IMR-90 (cell line): ENCODE results near the gene SYNE2. TPM values are rescaled to one million over a fixed set of nuclear protein-coding genes. Genes with fewer than 3 reads are reported as not detected.

Experiments used
- ATAC-seq: fragments of 200-7000 bp; cut with Tn5 transposase; 2 replicates; pipeline ENCODE4 v1.9.1; 2020; ENCODE audit warnings: low read depth, mild to moderate bottlenecking, moderate library complexity
- BruUV-seq: library from RNA; stranded (reverse); fragments of 400-500 nt; replicated peaks from 2 replicates; lab custom pipeline; 2021; lab: Mats Ljungman, UMichigan
- CTCF ChIA-PET: fragments of 300-600 bp; formaldehyde crosslinking; extraction: SDS; loops from one replicate; lab custom pipeline; 2021; ENCODE audit warnings: antibody characterized with exemption; lab: Yijun Ruan, JAX
- POLR2A ChIA-PET: fragments of 300-600 bp; sonication (Branson Sonifier 250); formaldehyde crosslinking; loops from one replicate; lab custom pipeline; 2022; ENCODE audit warnings: antibody characterized with exemption; ENCODE audit not compliant: unreplicated experiment; lab: Charles Lee
- DNase-seq: peaks from one replicate; pipeline ENCODE4 v3.0.0; 2013
- H2AFZ ChIP-seq: replicated peaks from 2 replicates; pipeline ENCODE3; 2013; ENCODE audit warnings: low read length, mild to moderate bottlenecking; ENCODE audit not compliant: poor library complexity
- H2AK5ac ChIP-seq: 2 replicates; pipeline ENCODE4 v1.6.1; 2013; ENCODE audit warnings: low read depth, low read length, inconsistent platforms
- H2AK9ac ChIP-seq: replicated peaks from 2 replicates; pipeline ENCODE3; 2013; ENCODE audit warnings: mild to moderate bottlenecking, low read depth, low read length, moderate library complexity; ENCODE audit not compliant: poor library complexity
- H2BK120ac ChIP-seq: 2 replicates; pipeline ENCODE4 v1.6.1; 2013; ENCODE audit warnings: low read depth, low read length, inconsistent platforms
- H2BK15ac ChIP-seq: 3 replicates; pipeline ENCODE4 v1.6.1; 2013; ENCODE audit warnings: low read depth, low read length, inconsistent platforms
- H2BK20ac ChIP-seq: 2 replicates; pipeline ENCODE4 v1.6.1; 2013; ENCODE audit warnings: low read depth, mild to moderate bottlenecking, inconsistent platforms, low read length, moderate library complexity
- H2BK5ac ChIP-seq: 2 replicates; pipeline ENCODE4 v1.6.1; 2013; ENCODE audit warnings: mild to moderate bottlenecking, low read depth, low read length, inconsistent platforms; ENCODE audit not compliant: poor library complexity, severe bottlenecking
- H3K14ac ChIP-seq: replicated peaks from 2 replicates; pipeline ENCODE4 v1.6.1; 2013; ENCODE audit warnings: low read depth, low read length, inconsistent platforms
- H3K18ac ChIP-seq: 2 replicates; pipeline ENCODE4 v1.6.1; 2013; ENCODE audit warnings: low read depth, low read length, control low read depth
- H3K23ac ChIP-seq: 2 replicates; pipeline ENCODE4 v1.6.1; 2013; ENCODE audit warnings: low read depth, low read length, inconsistent platforms
- H3K27ac ChIP-seq: 2 replicates; pipeline ENCODE4 v1.5.1; 2013; ENCODE audit warnings: mild to moderate bottlenecking, control low read depth, low read length; ENCODE audit not compliant: insufficient read depth
- H3K27me3 ChIP-seq: 2 replicates; pipeline ENCODE4 v1.6.1; 2013; ENCODE audit warnings: low read length; ENCODE audit not compliant: control insufficient read depth, insufficient read depth
- H3K36me3 ChIP-seq: 2 replicates; pipeline ENCODE4 v1.6.1; 2013; ENCODE audit warnings: low read length, mixed read lengths; ENCODE audit not compliant: control insufficient read depth, insufficient read depth
- H3K4ac ChIP-seq: 2 replicates; pipeline ENCODE4 v1.6.1; 2013; ENCODE audit warnings: low read depth, low read length, inconsistent platforms
- H3K4me1 ChIP-seq: 2 replicates; pipeline ENCODE4 v1.6.1; 2013; ENCODE audit warnings: low read length, mixed read lengths; ENCODE audit not compliant: control insufficient read depth, insufficient read depth
- H3K4me2 ChIP-seq: 2 replicates; pipeline ENCODE4 v1.6.1; 2013; ENCODE audit warnings: low read depth, mild to moderate bottlenecking, control low read depth, low read length, moderate library complexity
- H3K4me3 ChIP-seq: 2 replicates; pipeline ENCODE4 v1.5.1; 2013; ENCODE audit warnings: low read depth, mild to moderate bottlenecking, control low read depth, low read length, moderate library complexity; ENCODE audit not compliant: insufficient read depth
- H3K56ac ChIP-seq: 2 replicates; pipeline ENCODE4 v1.6.1; 2013; ENCODE audit warnings: low read length, inconsistent platforms; ENCODE audit not compliant: insufficient read depth; ENCODE audit errors: extremely low read depth
- H3K79me1 ChIP-seq, 2 experiments: 2 replicates each; pipeline ENCODE4 v1.6.1; 2013; ENCODE audit warnings: low read length in 2 of 2, inconsistent platforms in 1 of 2, low read depth in 1 of 2
- H3K9ac ChIP-seq: 2 replicates; pipeline ENCODE4 v1.6.1; 2013; ENCODE audit warnings: low read depth, low read length, control low read depth
- H3K9me1 ChIP-seq: 2 replicates; pipeline ENCODE4 v1.6.1; 2013; ENCODE audit warnings: low read length, inconsistent platforms; ENCODE audit not compliant: insufficient read depth
- H3K9me3 ChIP-seq: 2 replicates; pipeline ENCODE4 v1.6.1; 2013; ENCODE audit warnings: low read length; ENCODE audit not compliant: control insufficient read depth, insufficient read depth
- H4K20me1 ChIP-seq: 2 replicates; pipeline ENCODE4 v1.6.1; 2013; ENCODE audit warnings: low read length, inconsistent platforms; ENCODE audit not compliant: insufficient read depth
- H4K5ac ChIP-seq: 2 replicates; pipeline ENCODE4 v1.6.1; 2013; ENCODE audit warnings: mild to moderate bottlenecking, low read depth, low read length, control low read depth
- H4K8ac ChIP-seq, 2 experiments: 2 replicates each; pipeline ENCODE4 v1.6.1; 2013; ENCODE audit warnings: low read depth in 2 of 2, low read length in 2 of 2, control low read depth in 1 of 2, inconsistent platforms in 1 of 2
- H4K91ac ChIP-seq: 2 replicates; pipeline ENCODE4 v1.6.1; 2013; ENCODE audit warnings: low read depth, low read length, inconsistent platforms; ENCODE audit not compliant: insufficient read depth
- BHLHE40 ChIP-seq: fragments of 150-350 bp; IDR thresholded peaks from 2 replicates; pipeline ENCODE4 v1.6.1; 2016; ENCODE audit warnings: mild to moderate bottlenecking, low read depth, low read length
- CEBPB ChIP-seq: IDR thresholded peaks from 2 replicates; pipeline ENCODE4 v1.6.1; 2012; ENCODE audit warnings: low read depth, low read length, improper control_type of control experiment
- CHD1 ChIP-seq: IDR thresholded peaks from 2 replicates; pipeline ENCODE4 v1.6.1; 2012; ENCODE audit warnings: low read depth, low read length, improper control_type of control experiment
- FOS ChIP-seq: fragments of 150-350 bp; IDR thresholded peaks from 2 replicates; pipeline ENCODE4 v1.6.1; 2016; ENCODE audit warnings: low read depth, low read length
- MAFK ChIP-seq: IDR thresholded peaks from 2 replicates; pipeline ENCODE4 v1.6.1; 2012; ENCODE audit warnings: low read depth, low read length, improper control_type of control experiment
- MAZ ChIP-seq: IDR thresholded peaks from 2 replicates; pipeline ENCODE4 v1.6.1; 2012; ENCODE audit warnings: low read depth, mild to moderate bottlenecking, low read length, improper control_type of control experiment, moderate library complexity, borderline replicate concordance
- MXI1 ChIP-seq: IDR thresholded peaks from 2 replicates; pipeline ENCODE4 v1.6.1; 2012; ENCODE audit warnings: low read depth, mild to moderate bottlenecking, low read length, moderate library complexity, borderline replicate concordance
- NFE2L2 ChIP-seq: fragments of 150-350 bp; IDR thresholded peaks from 2 replicates; pipeline ENCODE4 v1.6.1; 2016; ENCODE audit warnings: low read depth, mild to moderate bottlenecking, low read length
- POLR2A ChIP-seq: IDR thresholded peaks from 2 replicates; pipeline ENCODE4 v1.6.1; 2012; ENCODE audit warnings: mild to moderate bottlenecking, low read depth, low read length
- RAD21 ChIP-seq: IDR thresholded peaks from 2 replicates; pipeline ENCODE4 v1.6.1; 2012; ENCODE audit warnings: low read length, improper control_type of control experiment
- RCOR1 ChIP-seq: IDR thresholded peaks from 2 replicates; pipeline ENCODE4 v1.6.1; 2012; ENCODE audit warnings: mild to moderate bottlenecking, low read length, improper control_type of control experiment; ENCODE audit not compliant: insufficient replicate concordance
- RFX5 ChIP-seq: IDR thresholded peaks from 2 replicates; pipeline ENCODE4 v1.8.0; 2012; ENCODE audit warnings: low read depth, mild to moderate bottlenecking, low read length, moderate library complexity
- SMC3 ChIP-seq: fragments of 150-350 bp; IDR thresholded peaks from 2 replicates; pipeline ENCODE4 v1.6.1; 2016; ENCODE audit warnings: low read depth, mild to moderate bottlenecking, antibody characterized with exemption, low read length, moderate library complexity
- WGBS, 2 experiments: methylation state at CpG; one replicate each; pipeline versions ENCODE4 v1.1.5 to v1.1.7; 2013; ENCODE audit warnings: missing lambda C conversion rate in 2 of 2; ENCODE audit not compliant: insufficient read length in 1 of 2; ENCODE audit errors: extremely low coverage in 2 of 2; 5-methylcytosine and 5-hydroxymethylcytosine counted together
- dilution Hi-C: fragments of 300-500 bp; cut with HindIII; formaldehyde crosslinking; loops from one replicate; pipeline ENCODE4 v1.14.3; 2018; ENCODE audit warnings: low sequenced_read_pairs; ENCODE audit not compliant: unreplicated experiment
- in situ Hi-C: fragments of 300-500 bp; cut with MboI; formaldehyde crosslinking; loops from 3 replicates; pipeline ENCODE4 v1.14.3; 2019; ENCODE audit warnings: low sequenced_read_pairs, inconsistent platforms, mixed read lengths
- intact Hi-C: fragments of 100-400 bp; cut with micrococcal nuclease; formaldehyde crosslinking; loops from 2 replicates; pipeline ENCODE4 v1.10.0; 2022
- polyA plus RNA-seq, 3 experiments: library from polyadenylated mRNA; depleted of rRNA; stranded (reverse); fragments of >200 nt; gene quantifications; 2 replicates each; pipeline ENCODE4 v1.2.3, GENCODE V29; 2012; ENCODE audit warnings: low replicate concordance in 1 of 3
- total RNA-seq: library from RNA; depleted of rRNA; stranded (reverse); fragments of >200 nt; gene quantifications from 2 replicates; pipeline ENCODE4 v1.2.3, GENCODE V29; 2012
- TF ChIP-seq, protein P1 (sequence below): conservative IDR thresholded peaks from 2 replicates; pipeline ENCODE4 v1.5.1; 2012; ENCODE audit warnings: mild to moderate bottlenecking, low read depth, low read length, improper control_type of control experiment
- TF ChIP-seq, protein P2 (sequence below): fragments of 150-350 bp; IDR thresholded peaks from 2 replicates; pipeline ENCODE4 v1.6.1; 2017; ENCODE audit warnings: mild to moderate bottlenecking, antibody characterized with exemption, low read length, low read depth

SYNE2 gene
- total and polyA plus RNA-seq, 2 of the 4 experiments (the other 2 are of a cell fraction) = 5.2 to 28.9 TPM

DNA sequence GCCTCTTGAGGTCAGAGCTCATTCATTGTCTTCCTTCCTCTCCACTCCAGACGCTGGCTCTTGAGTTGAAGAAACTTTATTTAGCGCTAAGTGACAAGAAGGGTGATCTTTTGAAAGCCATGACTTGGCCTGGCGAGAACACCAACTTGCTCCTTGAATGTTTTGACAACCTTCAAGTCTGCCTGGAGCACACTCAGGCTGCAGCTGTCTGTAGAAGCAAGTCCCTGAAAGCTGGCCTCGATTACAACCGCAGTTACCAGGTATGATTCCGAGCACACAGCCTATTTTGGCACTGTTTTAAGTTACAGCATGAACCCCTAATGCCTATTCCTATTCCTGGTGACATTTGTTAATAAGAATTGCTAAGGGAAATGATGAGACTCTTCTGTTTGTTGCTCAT is 273.7 kb downstream of the SYNE2 start:
- no peak overlapping the region for H3K14ac ChIP-seq
- H3K18ac ChIP-seq = no peak overlapping the region
- no peak overlapping the region for H2AFZ ChIP-seq
- ATAC-seq (no peak), DNase-seq (no peak)
- no peak overlapping the region for H3K4ac ChIP-seq
- H3K23ac ChIP-seq = no peak overlapping the region
- 80% methylated on average over 2 of the region's 6 CpGs; no CpG with 5 or more reads in 1 of the 2 experiments for WGBS, 2 experiments
- no peak overlapping the region for H2BK120ac ChIP-seq
- no peak overlapping the region for H4K91ac ChIP-seq
- no peak for TF ChIP-seq RCOR1
- TF ChIP-seq NFE2L2 = no peak
- no peak for TF ChIP-seq SMC3
- no peak for TF ChIP-seq CHD1
- TF ChIP-seq, protein P1, sequence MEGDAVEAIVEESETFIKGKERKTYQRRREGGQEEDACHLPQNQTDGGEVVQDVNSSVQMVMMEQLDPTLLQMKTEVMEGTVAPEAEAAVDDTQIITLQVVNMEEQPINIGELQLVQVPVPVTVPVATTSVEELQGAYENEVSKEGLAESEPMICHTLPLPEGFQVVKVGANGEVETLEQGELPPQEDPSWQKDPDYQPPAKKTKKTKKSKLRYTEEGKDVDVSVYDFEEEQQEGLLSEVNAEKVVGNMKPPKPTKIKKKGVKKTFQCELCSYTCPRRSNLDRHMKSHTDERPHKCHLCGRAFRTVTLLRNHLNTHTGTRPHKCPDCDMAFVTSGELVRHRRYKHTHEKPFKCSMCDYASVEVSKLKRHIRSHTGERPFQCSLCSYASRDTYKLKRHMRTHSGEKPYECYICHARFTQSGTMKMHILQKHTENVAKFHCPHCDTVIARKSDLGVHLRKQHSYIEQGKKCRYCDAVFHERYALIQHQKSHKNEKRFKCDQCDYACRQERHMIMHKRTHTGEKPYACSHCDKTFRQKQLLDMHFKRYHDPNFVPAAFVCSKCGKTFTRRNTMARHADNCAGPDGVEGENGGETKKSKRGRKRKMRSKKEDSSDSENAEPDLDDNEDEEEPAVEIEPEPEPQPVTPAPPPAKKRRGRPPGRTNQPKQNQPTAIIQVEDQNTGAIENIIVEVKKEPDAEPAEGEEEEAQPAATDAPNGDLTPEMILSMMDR = no peak
- TF ChIP-seq RAD21 = no peak
- TF ChIP-seq, protein P2, sequence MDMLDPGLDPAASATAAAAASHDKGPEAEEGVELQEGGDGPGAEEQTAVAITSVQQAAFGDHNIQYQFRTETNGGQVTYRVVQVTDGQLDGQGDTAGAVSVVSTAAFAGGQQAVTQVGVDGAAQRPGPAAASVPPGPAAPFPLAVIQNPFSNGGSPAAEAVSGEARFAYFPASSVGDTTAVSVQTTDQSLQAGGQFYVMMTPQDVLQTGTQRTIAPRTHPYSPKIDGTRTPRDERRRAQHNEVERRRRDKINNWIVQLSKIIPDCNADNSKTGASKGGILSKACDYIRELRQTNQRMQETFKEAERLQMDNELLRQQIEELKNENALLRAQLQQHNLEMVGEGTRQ = no peak
- no peak for TF ChIP-seq MXI1
- no peak for TF ChIP-seq CEBPB
- no peak for TF ChIP-seq BHLHE40
- TF ChIP-seq MAFK = no peak
- no peak for TF ChIP-seq RFX5
- no peak for TF ChIP-seq POLR2A
- no peak for TF ChIP-seq FOS
- no peak for TF ChIP-seq MAZ
- H3K9me3 ChIP-seq = no peaks in the 10 kb centered on the region
- peaks cover 3% of the 10 kb centered on the region; the same call in 1 of the 2 replicates for H3K9me1 ChIP-seq
- POLR2A ChIA-PET = no interaction called here
- H3K79me1 ChIP-seq = no peaks in the 10 kb centered on the region
- H2BK5ac ChIP-seq = no peak overlapping the region
- CTCF ChIA-PET = no interaction called here
- dilution Hi-C loops (no loop called here), in situ Hi-C loops (no loop called here), intact Hi-C loops (no loop called here)
- no peak overlapping the region for H3K9ac ChIP-seq
- no peak overlapping the region for H2BK20ac ChIP-seq
- no peak overlapping the region for H4K5ac ChIP-seq
- H3K4me1 ChIP-seq = no peaks in the 10 kb centered on the region
- no peak overlapping the region for H3K4me3 ChIP-seq
- no peak overlapping the region for H2BK15ac ChIP-seq
- no peaks in the 10 kb centered on the region for H3K27me3 ChIP-seq
- no peak overlapping the region for H2AK5ac ChIP-seq
- no peak overlapping the region for H2AK9ac ChIP-seq
- H3K27ac ChIP-seq = no peak overlapping the region
- H3K56ac ChIP-seq = no peak overlapping the region
- no peak overlapping the region for H4K8ac ChIP-seq
- no peaks in the 10 kb centered on the region for H4K20me1 ChIP-seq
- no TSS peak for BruUV-seq
- peaks cover 4% of the 10 kb centered on the region for H3K36me3 ChIP-seq
- H3K4me2 ChIP-seq = no peak overlapping the region
